GM04503 (cell line): ENCODE results near the gene COA7.

ENCODE experiments used
- DNase-seq: peaks from one replicate; pipeline ENCODE4 v3.0.0-alpha.2; 2012; ENCODE audit warnings: low read depth

COA7 gene

GRCh38 chr1:52669696-52670095 is 28.5 kb downstream of the COA7 start:
- DNase-seq, result peak; percentile 78

- DNase-seq, result no peak
Measured at GRCh38 chr1:52668711-52669110, 29.4 kb downstream of the COA7 start.

- DNase-seq, result no peak
Measured at GRCh38 chr1:52667984-52668383, 30.2 kb downstream of the COA7 start.

GRCh38 chr1:52667290-52667689 is 30.9 kb downstream of the COA7 start:
- no peak for DNase-seq

GRCh38 chr1:52665006-52665941 is 32.9 kb downstream of the COA7 start:
- DNase-seq, result no peak

GRCh38 chr1:52663716-52664115 is 34.4 kb downstream of the COA7 start:
- DNase-seq, result no peak

- no peak for DNase-seq
Measured at GRCh38 chr1:52662645-52663313, 35.4 kb downstream of the COA7 start.

- DNase-seq, result no peak
Measured at GRCh38 chr1:52660807-52661206, 37.3 kb downstream of the COA7 start.

- no peak for DNase-seq
Measured at GRCh38 chr1:52659851-52660596, 38.1 kb downstream of the COA7 start.

- no peak for DNase-seq
Measured at GRCh38 chr1:52659356-52659755, 38.8 kb downstream of the COA7 start.

GRCh38 chr1:52658795-52659194 is 39.4 kb downstream of the COA7 start:
- no peak for DNase-seq

- no peak for DNase-seq
Measured at GRCh38 chr1:52657702-52658101, 40.4 kb downstream of the COA7 start.

- no peak for DNase-seq
Measured at GRCh38 chr1:52654063-52654462, 44.1 kb downstream of the COA7 start.

GRCh38 chr1:52653207-52653849 is 44.8 kb downstream of the COA7 start:
- no peak for DNase-seq

GRCh38 chr1:52651904-52652303 is 46.2 kb downstream of the COA7 start:
- DNase-seq, result no peak

GRCh38 chr1:52645261-52645660 is 52.9 kb downstream of the COA7 start:
- no peak for DNase-seq

GRCh38 chr1:52641307-52641706 is 56.8 kb downstream of the COA7 start:
- DNase-seq, result no peak

- no peak for DNase-seq
Measured at GRCh38 chr1:52640697-52641096, 57.5 kb downstream of the COA7 start.

- no peak for DNase-seq
Measured at GRCh38 chr1:52637946-52638345, 60.2 kb downstream of the COA7 start.

GRCh38 chr1:52636721-52637695 is 61.1 kb downstream of the COA7 start:
- no peak for DNase-seq
